Upper lobe of left lung (tissue), 4 donors: ENCODE results near the gene THBS1.

Experiments used
- POLR2A ChIP-seq, 4 donors: fragments of 450-650 bp; IDR thresholded peaks; one replicate each; pipeline ENCODE4 v1.5.1; 2016 to 2017; ENCODE audit warnings: antibody characterized with exemption in 4 of 4, mild to moderate bottlenecking in 2 of 4
- POLR2AphosphoS5 ChIP-seq, 2 donors: sonication (generic); formaldehyde crosslinking; IDR thresholded peaks; one replicate each; pipeline ENCODE4 v1.5.1; 2017; ENCODE audit warnings: antibody characterized with exemption in 2 of 2
- TF ChIP-seq, protein P1 (sequence below), 6 experiments: fragments of 450-650 bp in 4 of 6; fragments of 200-600 bp in 2 of 6; sonication (generic) in 2 of 6; IDR thresholded peaks; one replicate each; pipeline ENCODE4 v1.5.1; 2016 to 2019; ENCODE audit warnings: antibody characterized with exemption in 6 of 6

- TF ChIP-seq, protein P1, sequence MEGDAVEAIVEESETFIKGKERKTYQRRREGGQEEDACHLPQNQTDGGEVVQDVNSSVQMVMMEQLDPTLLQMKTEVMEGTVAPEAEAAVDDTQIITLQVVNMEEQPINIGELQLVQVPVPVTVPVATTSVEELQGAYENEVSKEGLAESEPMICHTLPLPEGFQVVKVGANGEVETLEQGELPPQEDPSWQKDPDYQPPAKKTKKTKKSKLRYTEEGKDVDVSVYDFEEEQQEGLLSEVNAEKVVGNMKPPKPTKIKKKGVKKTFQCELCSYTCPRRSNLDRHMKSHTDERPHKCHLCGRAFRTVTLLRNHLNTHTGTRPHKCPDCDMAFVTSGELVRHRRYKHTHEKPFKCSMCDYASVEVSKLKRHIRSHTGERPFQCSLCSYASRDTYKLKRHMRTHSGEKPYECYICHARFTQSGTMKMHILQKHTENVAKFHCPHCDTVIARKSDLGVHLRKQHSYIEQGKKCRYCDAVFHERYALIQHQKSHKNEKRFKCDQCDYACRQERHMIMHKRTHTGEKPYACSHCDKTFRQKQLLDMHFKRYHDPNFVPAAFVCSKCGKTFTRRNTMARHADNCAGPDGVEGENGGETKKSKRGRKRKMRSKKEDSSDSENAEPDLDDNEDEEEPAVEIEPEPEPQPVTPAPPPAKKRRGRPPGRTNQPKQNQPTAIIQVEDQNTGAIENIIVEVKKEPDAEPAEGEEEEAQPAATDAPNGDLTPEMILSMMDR (IDR thresholded peaks at IDR 0.05) = no peak
- TF ChIP-seq POLR2AphosphoS5 (IDR thresholded peaks at IDR 0.05) (no peak), POLR2A (IDR thresholded peaks at IDR 0.05) (peak in 1 of 4 donors; percentile 35)
Measured at GRCh38 chr15:39629371-39629770, 48.5 kb downstream of the THBS1 start.
